GM21515 (cell line): ENCODE data around the gene DAPK2.

Source experiments
- ATAC-seq: cut with Tn5 transposase; IDR thresholded peaks from one replicate; pipeline ENCODE4 v1.9.1; 2021; ENCODE audit not compliant: unreplicated experiment

The DAPK2 gene

GRCh38 chr15:63874616-63875015 lies 171.7 kb downstream of the DAPK2 start:
- no peak for ATAC-seq

- ATAC-seq, result no peak
Observed at GRCh38 chr15:63872759-63873510, 173.3 kb downstream of the DAPK2 start.

GRCh38 chr15:63870487-63871209 lies 175.6 kb downstream of the DAPK2 start:
- ATAC-seq, result no peak

GRCh38 chr15:63870043-63870394 lies 176.3 kb downstream of the DAPK2 start:
- no peak for ATAC-seq

GRCh38 chr15:63869371-63870042 lies 176.8 kb downstream of the DAPK2 start:
- no peak for ATAC-seq

GRCh38 chr15:63864186-63864585 lies 182.1 kb downstream of the DAPK2 start:
- ATAC-seq, result no peak

- no peak for ATAC-seq
Observed at GRCh38 chr15:63861946-63862517, 184.3 kb downstream of the DAPK2 start.

GRCh38 chr15:63860555-63860954 lies 185.7 kb downstream of the DAPK2 start:
- ATAC-seq, result no peak

GRCh38 chr15:63860155-63860554 lies 186.1 kb downstream of the DAPK2 start:
- no peak for ATAC-seq

GRCh38 chr15:63858881-63859280 lies 187.4 kb downstream of the DAPK2 start:
- ATAC-seq, result no peak

- ATAC-seq, result no peak
Observed at GRCh38 chr15:63858448-63858847, 187.8 kb downstream of the DAPK2 start.

- ATAC-seq, result no peak
Observed at GRCh38 chr15:63857461-63857856, 188.8 kb downstream of the DAPK2 start.
